HG02938 (cell line): ENCODE data around the gene UPF3A.
A peak's percentile ranks its signal among the peaks of the same experiment; 100 is the strongest.
"Not testable (repeated sequence)": the region's sequence is repeated elsewhere in the genome, so short reads cannot be mapped to it uniquely, and the experiment has no call there.

Experiments used
- ATAC-seq: cut with Tn5 transposase; IDR thresholded peaks from one replicate; pipeline ENCODE4 v1.9.1; 2021; ENCODE audit warnings: mild to moderate bottlenecking, moderate library complexity; ENCODE audit not compliant: unreplicated experiment

Gene UPF3A

DNA sequence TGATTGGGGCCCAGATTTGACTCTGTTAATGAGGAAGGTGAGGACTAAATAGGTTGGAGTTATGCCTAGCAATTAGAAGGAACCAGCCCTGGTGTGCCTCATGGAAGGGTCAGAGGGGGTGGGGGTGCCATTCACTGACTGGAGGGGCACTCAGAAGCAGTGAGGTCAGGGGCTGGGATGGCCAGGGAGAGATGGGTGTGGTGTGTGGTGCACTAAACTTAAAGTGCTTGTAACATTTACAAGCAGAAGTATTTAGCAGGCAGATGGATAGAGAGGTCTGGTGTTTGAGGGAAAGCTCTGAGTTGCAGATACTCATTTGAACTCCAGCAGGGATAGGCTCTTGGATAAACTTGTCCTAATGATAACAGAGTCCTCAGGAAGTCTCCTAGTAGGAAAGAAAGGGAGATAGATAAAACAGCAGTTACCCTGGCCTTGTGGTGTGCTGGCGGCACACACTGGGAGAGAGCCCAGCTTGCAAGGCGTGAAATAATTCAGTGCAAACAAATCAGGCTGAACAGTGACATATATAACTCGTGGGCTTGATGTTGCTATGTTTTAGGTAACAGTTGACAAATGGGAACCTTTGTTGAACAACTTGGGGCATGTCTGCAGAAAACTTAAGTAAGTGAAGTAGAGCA, 20.0 kb upstream of the UPF3A start:
- ATAC-seq = no peak

DNA sequence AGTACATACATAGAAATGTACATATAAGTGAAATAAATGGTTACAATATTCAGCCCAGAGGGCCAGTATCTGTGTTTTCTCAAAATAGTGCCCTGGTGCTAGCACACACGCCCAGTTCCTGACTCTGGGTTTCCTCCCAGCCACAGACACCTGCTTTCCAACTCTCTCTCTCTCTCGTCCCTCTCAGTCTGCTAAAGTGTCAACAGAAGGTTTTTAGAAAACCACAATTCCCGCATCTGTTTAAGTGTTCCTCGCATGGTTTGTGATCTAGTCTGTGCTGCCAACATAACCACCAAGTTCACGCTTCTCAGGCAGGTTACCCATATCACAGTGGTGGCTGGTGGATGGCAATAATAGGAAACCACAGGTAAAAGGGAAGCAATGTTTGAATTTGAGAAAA, 17.8 kb upstream of the UPF3A start:
- no peak for ATAC-seq

DNA sequence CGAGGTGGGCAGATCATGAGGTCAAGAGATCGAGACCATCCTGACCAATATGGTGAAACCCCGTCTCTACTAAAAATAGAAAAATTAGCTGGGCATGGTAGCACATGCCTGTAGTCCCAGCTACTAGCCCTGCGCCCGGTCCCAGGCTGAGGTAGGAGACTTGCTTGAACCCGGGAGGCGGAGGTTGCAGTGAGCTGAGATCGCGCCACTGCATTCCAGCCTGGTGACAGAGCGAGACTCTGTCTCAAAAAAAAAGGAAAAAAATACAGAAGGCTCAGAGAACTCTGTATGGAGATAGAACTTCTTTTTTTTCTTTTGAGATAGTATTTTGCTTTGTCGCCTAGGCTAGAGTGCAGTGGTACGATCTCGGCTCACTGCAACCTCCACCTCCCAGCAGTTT, 17.1 kb upstream of the UPF3A start:
- not testable (repeated sequence) for ATAC-seq

DNA sequence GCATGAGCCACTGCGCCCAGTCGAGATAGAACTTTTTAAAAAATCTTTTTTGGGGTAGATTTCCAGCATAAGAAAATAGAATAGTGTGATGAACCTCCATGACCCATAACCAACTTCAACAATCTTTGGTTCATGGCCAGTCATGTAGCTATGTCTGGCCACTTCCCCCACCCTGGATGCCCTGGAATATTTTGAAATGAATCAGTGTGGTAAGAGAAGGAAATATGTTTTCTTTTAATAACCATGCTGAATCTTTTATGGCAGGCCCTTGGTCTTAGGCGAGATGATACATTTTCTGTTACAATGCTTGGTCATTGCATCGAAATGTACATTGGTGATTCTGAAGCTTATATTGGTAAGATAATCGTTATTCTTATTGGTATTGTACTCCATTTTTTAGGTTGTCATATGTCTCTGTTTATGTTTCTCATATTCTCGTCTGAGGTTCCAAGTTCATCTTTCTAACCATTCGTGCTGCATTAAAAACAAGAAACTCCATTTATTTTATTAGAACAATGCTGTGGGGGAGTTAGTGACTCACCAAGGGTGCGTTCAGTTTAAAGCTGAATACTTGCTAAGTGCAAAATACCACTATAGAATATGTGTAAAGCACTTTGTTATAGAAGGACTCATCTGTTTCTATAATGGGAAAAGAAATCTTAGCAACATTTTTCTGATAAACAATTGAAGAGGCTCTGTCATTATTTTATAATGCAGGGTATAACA, 16.4 kb upstream of the UPF3A start:
- ATAC-seq = no peak

DNA sequence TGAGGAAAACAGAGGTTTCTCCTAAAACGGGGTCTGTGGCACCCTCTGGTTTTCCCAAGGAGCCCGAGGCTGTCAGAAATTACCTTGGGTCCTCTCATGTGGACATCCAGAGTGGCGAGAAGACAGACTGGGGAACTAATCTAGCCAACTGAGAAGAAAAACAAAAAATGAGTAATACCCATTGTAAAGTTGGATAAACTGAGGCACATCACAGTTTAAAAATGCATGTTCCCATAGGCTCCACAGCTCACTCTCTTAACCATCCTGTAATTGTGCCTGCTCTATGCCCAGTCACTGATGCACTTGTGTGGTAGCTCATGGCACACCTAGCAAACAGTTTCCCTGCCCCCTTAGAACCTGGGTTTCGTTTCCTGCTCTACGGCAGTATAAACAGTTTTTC, 15.2 kb upstream of the UPF3A start:
- ATAC-seq = no peak

DNA sequence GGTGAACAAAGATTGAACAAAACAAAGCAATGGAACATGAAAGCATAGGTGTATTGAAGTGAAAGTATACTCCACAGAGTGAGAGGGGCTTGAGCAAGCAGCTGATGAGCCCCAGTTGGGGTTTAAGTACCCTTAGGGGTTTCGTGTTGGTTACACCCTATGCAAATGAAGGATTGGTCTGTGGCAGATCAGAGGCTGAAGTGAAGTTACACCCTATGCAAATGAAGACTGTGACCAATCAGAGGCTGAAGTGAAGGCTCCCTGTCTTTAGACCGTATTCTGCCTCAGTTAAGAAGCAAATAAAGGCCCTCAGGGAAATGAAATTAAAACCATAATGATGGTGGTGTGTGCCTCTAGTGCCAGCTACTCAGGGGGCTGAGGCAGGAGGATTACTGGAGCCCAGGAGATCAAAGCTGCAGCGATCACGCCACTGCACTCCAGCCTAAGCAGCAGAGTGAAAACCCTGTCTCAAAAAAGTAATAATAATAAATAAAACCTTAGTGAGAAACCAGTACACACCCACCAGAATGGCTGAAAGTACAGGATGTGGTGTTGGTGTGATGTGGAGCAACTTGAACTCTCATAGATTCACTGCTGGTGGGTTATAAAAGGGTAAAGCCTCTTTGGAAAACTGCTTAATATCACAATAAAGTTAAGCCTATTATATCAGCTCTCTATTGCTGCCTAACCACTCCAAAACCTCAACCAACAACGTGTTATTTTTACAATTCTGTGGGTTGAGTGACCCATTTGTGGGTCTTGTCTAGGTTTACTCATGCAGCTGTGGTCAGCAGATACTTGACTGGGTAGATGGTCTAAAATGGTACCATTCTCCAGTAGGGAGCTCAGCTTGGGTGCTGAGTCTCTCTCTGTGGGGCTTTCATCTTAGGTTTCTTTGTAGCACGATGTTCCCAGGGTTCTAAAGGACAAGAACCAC, 12.8 kb upstream of the UPF3A start:
- ATAC-seq = no peak

DNA sequence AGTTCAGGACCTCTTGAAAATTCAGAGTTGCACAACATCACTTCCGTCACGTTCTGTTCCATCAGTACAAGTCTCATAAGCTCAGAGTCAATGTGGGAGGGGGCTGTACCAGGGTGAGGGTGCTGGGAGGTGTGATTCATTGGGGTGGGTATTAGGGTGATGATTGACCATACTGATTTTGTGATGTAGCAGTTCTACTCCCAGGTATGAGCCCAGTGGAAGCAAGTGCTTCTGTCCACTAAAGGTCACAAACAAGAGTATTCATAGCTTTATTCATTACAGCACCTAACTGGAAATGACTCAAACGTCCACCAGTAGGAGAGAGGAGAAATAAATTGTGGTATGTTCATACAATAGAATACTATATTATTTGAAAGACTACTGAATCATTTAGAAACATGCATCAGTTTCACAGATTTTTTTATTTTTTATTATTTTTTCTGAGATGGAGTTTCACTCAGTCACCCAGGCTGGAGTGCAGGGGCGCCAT, 12.1 kb upstream of the UPF3A start:
- ATAC-seq = no peak

DNA sequence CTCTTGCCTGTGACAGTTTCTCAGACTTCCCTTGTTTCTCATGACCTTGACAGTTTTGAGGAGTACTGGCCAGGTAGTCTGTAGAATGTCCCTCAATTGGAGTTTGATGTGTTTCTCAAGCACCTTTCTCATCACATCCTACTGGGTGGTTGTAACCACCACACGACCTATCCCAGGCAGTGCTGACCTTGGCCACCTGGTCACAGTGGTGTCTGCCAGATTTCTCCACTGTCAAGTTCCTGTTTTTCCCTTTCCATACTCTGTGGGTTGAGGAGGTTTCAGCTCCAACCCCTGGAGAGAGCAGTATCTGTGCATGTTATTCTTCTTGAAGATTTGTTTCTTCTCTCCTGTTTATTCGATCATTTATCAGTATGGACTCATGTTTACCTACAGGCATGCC, 8.4 kb upstream of the UPF3A start:
- no peak for ATAC-seq

DNA sequence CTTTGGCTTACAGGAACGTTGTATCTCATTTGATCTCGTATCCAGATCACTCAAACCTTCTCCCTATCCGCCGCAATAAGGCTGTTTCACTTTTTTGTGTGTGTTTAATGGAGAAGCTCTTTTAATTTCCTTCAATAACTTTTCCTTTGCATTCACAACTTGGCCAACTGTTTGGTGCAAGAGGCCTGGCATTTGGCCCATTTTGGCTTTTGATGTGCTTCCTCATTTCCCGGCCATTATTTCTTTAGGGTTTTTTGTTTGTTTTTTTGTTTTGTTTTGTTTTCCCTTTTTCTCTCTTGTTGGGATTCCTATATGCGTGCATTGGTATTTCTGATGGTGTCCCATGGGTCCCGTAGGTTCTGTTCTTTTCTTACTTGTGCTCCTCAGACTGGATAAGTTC, 6.1 kb upstream of the UPF3A start:
- no peak for ATAC-seq

DNA sequence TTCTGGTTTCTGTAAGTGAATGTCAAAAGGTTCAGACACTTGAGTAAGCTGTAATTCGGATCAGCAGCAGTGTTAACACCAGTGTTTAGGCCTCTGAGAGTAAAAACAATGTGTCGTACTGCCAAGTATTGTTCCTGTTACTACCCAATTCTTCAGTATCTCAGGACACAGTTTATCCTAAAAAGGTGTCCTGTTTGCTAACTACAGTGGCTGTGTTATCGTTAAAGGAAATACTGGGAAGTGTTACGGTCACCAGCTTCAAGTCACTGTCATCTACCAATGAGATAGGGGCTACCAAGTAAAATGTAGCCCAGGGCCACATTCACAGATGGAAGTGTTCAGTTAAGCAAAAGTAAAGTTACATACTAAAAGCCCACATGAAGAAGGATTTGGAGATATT, 2.3 kb upstream of the UPF3A start:
- no peak for ATAC-seq

DNA sequence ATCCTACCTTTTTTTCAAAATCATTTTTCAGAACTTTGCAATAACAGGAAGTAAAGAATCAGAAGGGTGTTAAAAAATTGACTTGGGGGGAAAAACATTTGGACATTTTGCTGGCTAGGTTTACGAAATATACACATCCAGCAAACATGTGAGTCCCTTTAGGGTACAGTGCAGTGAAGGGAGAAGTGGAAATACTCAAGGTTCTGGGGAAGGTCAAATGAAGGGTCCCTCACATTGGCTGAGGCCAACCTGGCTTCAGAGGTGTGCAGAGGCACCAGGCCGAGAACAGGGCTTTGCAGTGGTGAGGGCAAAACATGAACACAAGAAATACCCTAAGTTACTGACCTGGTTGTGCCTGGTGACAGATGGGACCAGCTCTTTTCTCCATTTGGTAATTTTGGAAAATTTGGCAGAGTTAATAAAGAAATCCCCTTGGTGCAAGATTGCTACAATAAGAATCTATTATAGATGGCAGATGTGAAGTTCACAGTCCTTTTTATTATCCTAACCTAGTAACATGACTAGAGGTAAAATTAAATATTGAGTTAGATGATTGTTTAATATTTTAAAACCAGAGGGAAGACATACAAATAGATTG, 1.5 kb upstream of the UPF3A start:
- no peak for ATAC-seq

DNA sequence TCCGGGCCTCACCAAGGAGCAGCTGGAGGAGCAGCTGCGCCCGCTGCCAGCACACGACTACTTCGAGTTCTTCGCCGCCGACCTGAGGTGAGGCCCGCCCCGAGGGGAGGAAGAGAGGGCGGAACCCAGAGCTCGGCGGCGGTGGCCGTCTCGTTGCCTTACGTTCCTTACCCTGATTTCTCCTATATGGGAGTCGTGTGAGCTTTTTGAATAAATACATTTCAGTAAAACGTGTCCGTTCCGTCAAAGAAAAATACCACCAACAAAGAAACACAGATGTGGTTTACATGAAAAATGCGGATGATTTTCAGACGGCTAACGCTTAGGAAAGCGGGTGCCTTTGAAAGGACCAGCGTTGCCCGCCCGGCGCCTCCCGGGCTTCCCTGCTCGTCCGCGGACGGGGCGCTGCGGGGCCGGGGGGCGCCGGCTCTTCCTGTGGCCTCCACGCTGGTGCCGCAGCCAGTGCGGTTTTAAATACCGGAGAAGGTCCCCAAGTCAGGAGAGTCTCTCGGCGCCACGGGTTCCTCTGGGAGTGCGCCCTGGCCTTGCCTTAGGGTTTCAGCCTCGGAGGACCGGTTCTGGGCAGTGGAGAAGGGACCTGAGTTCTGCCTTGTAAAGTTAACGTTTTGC, 755 bp downstream of the UPF3A start:
- ATAC-seq = peak; percentile 61

DNA sequence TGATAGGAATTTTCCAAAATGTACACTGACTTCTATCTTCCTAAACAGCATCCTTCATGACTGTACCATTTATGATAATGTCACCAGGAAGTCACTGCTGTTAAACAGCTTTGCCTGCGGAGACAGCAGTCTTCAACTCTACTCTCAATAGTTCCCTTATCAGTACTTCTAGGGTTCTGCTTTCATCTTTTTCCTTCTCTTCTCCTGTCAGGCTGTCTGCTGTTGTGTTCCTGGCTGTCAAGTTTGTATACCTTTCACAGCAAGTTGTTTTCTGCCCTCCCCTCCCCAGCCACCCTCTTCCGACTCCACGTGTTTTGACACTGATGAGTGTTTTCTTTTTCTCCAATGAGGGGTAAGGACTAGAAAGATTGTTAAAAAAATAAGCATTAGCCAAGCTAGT, 2.2 kb downstream of the UPF3A start:
- no peak for ATAC-seq

DNA sequence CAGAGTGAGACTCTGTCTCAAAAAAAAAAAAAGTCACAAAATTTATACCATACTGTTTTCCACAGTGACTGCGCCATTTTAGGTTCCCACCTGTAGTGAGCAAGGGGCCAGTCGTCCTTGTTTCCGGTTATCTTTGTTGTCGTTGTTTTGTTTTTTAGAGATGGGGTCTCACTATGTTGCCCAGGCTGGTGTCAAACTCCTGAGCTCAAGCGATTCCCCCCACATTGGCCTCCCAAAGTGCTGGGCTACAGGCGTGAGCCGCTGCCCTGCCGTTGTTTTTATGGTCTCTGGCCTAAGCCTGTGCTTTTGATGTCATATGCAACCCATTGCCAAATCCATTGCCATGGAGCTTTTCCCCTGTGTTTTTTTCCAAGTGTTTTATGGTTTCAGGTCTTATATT, 3.3 kb downstream of the UPF3A start:
- ATAC-seq = no peak

DNA sequence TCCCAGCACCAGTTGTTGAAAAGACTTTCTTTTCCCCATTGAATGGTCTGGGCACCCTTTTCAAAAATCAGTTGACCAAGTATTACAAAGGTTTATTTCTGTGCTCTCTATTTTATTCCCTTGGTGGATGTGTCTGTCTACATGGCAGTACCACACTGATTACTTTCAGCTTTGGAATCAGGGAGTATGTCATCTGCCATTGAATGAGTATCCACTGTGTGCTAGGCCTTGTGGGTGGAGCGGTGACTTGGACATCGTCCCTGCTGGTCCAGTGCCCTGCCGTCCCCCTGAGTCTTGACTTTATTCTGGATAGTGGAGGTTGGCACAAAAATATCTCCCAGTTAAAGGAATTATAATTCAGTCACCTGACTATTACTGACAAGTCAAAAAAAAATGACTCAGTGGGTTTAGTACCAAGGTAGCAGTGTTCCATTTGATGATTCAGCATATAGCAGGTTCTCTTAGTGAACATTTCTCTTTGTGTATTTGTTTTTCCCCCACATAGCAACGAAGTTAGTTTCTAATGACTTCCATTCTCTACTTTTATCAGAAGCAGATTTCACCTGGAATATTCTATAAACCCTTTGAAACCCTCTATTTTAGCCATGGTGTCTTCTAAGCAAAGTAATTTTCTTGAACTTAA, 3.9 kb downstream of the UPF3A start:
- ATAC-seq = no peak

DNA sequence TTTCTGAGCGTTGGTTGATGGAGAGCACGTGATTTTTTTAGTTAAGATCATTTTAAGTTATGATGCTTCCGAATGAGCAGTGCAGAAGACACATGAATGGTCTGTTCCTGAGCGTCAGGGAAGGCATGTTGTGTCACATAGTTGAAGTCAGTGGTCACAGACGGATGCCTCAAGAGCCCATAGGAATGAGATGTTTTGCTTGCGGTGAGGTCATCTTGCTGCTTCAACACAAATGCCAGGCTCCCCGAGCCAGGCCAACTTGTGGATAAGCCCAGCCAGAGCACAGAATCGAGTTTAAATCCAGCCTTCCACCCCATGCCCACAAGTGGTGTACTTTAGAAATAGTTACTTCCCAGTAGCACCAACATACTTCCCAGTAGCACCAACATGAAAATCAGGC, 5.4 kb downstream of the UPF3A start:
- ATAC-seq = no peak

DNA sequence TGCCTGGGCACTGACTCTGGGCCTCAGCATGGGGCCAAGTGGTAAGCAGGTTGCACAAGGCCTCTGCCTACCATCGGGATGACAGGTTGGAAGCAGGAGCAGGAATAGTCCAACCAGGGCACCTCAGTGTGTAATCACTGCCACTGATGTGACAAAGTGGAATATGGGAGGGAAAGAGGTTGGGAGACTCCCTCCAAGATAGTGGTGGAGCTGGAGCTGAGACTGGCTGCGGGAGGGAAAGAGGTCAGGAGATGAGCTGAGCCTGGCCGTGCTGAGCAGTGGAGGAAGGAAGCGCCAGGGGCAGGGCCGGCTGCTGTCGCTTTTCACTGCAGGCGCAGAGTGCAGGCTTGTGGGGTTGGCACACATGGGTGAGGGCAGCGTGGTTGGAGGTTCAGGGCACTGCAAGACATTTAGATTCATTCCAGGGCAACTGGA, 6.8 kb downstream of the UPF3A start:
- no peak for ATAC-seq

DNA sequence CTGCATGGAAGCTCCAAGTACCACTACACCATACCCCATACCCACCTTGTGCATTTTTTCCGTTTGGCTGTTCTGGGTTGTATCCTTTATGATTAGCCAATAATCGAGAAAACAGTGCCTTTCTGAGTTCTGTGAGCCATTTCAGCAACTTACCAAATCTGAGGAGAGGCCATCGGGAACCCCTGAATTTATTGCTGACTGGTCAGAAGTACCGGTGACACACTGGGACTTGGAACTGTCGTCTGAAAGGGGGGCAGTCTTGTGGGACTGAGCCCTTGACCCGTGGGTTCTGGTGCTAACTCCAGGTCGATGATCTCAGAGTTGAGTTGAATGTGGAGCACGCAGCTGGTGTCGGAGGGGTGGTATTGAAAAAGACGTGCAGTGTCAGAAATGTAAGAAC, 15.0 kb downstream of the UPF3A start:
- no peak for ATAC-seq

DNA sequence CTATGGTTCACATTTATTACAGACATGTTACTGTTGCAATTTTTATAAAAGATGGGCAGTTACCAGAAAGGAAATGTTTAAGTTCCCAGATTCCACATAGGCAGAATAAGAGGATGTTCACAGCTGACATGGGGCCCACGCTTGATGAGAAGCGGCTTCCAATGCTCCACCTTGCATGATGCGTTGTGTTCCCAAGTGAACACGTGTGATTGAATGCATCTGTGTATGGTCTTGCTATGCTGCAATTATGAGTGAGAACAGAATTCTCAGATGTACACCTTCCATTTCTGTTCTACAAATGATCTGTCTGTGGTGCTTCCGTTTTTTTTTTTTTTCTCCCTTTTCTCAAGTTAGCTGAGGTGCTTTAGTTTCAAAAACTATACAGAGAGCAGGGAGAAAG, 15.5 kb downstream of the UPF3A start:
- ATAC-seq = no peak

DNA sequence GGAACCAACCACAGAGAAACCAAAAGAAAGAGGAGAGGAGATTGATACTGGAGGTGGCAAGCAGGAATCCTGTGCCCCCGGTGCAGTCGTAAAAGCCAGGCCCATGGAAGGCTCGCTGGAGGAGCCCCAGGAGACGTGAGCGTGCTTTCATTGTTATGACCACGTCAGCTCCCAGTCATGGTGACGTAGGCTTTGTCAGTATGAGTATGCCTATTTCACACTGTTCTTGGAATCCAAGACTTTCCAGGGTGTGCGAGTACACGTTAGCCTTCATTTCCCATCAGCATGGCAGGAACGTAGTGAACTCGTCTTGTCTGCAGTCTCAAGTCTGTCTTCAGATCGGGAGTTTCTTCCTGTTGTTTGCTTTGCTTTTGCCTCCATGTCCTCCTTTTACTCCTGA, 17.5 kb downstream of the UPF3A start:
- ATAC-seq = no peak
